Keratinocyte (primary cell): ENCODE results near the gene RPS6KA5. TPM values are rescaled to one million over a fixed set of nuclear protein-coding genes. Genes with fewer than 3 reads are reported as not detected.

Source experiments
- DNase-seq: peaks from one replicate; pipeline ENCODE4 v3.0.0-alpha.2; 2011; ENCODE audit warnings: low read depth, missing footprints, low spot score
- FAIRE-seq: peaks from 2 replicates; lab custom pipeline; 2011; peaks lifted over from hg19 to GRCh38; lab: Jason Lieb, UNC
- H2AFZ ChIP-seq: 2 replicates; pipeline ENCODE4 v1.6.0; 2012; ENCODE audit warnings: low read length, control low read depth, inconsistent platforms; ENCODE audit not compliant: control insufficient read depth
- H3K27ac ChIP-seq: 2 replicates; pipeline ENCODE4 v1.5.1; 2011; ENCODE audit warnings: low read length; ENCODE audit not compliant: control insufficient read depth, insufficient read depth
- H3K27me3 ChIP-seq: 3 replicates; pipeline ENCODE4 v1.6.0; 2011; ENCODE audit warnings: low read length; ENCODE audit not compliant: control insufficient read depth, insufficient read depth; ENCODE audit errors: extremely low read depth
- H3K36me3 ChIP-seq, 2 experiments: 2 replicates in 1 of 2; 3 replicates in 1 of 2; pipeline ENCODE4 v1.5.1; 2011; ENCODE audit warnings: low read length in 2 of 2, mild to moderate bottlenecking in 1 of 2; ENCODE audit not compliant: control insufficient read depth in 2 of 2, insufficient read depth in 2 of 2; ENCODE audit errors: extremely low read depth in 1 of 2
- H3K4me1 ChIP-seq: 3 replicates; pipeline ENCODE4 v1.5.1; 2011; ENCODE audit warnings: low read length; ENCODE audit not compliant: control insufficient read depth, insufficient read depth; ENCODE audit errors: extremely low read depth
- H3K4me2 ChIP-seq: 3 replicates; pipeline ENCODE4 v1.6.0; 2011; ENCODE audit warnings: low read depth, low read length; ENCODE audit not compliant: control insufficient read depth, insufficient read depth; ENCODE audit errors: extremely low read depth
- H3K4me3 ChIP-seq, 3 experiments: fragments of 200-600 bp in 1 of 3; sonication (generic) in 1 of 3; 2 replicates in 2 of 3; 3 replicates in 1 of 3; pipeline ENCODE4 v1.5.1; 2011 to 2016; ENCODE audit warnings: low read length in 3 of 3, mild to moderate bottlenecking in 3 of 3, control low read depth in 2 of 3, inconsistent platforms in 1 of 3, low read depth in 1 of 3, mixed read lengths in 1 of 3, mixed run types in 1 of 3, moderate library complexity in 1 of 3; ENCODE audit not compliant: control insufficient read depth in 2 of 3, insufficient read depth in 2 of 3; ENCODE audit errors: extremely low read depth in 1 of 3
- H3K79me2 ChIP-seq: 2 replicates; pipeline ENCODE4 v1.6.0; 2012; ENCODE audit warnings: low read length; ENCODE audit not compliant: control insufficient read depth, insufficient read depth
- H3K9ac ChIP-seq: 3 replicates; pipeline ENCODE4 v1.6.0; 2011; ENCODE audit warnings: low read length; ENCODE audit not compliant: control insufficient read depth, insufficient read depth; ENCODE audit errors: extremely low read depth
- H3K9me1 ChIP-seq: 3 replicates; pipeline ENCODE4 v1.6.0; 2011; ENCODE audit warnings: low read length; ENCODE audit not compliant: control insufficient read depth, insufficient read depth; ENCODE audit errors: extremely low read depth
- H3K9me3 ChIP-seq: 2 replicates; pipeline ENCODE4 v1.5.1; 2012; ENCODE audit warnings: low read depth, low read length; ENCODE audit not compliant: control insufficient read depth
- H4K20me1 ChIP-seq: 3 replicates; pipeline ENCODE4 v1.6.0; 2011; ENCODE audit warnings: low read length; ENCODE audit not compliant: control insufficient read depth, insufficient read depth; ENCODE audit errors: extremely low read depth
- EZH2 ChIP-seq: IDR thresholded peaks from one replicate; pipeline ENCODE4 v1.6.1; 2012; ENCODE audit warnings: inconsistent platforms, mild to moderate bottlenecking, low read length, moderate library complexity
- dilution Hi-C: fragments of 300-500 bp; cut with MboI; formaldehyde crosslinking; loops from one replicate; pipeline ENCODE4 v1.7.0; 2020; ENCODE audit warnings: low sequenced_read_pairs; ENCODE audit not compliant: extremely low pct_ligation_motif_present
- polyA plus RNA-seq, 5 experiments: library from polyadenylated mRNA; depleted of rRNA in 3 of 5; stranded (reverse) in 3 of 5; stranded (forward) in 1 of 5; unstranded in 1 of 5; fragments of >200 nt; gene quantifications; 1 replicate in 1 of 5; 2 replicates in 3 of 5; 3 replicates in 1 of 5; pipeline versions ENCODE4 v1.2.1 to v1.2.3, GENCODE V29; 2011 to 2012; ENCODE audit warnings: missing spikeins in 2 of 5, low read depth in 1 of 5, low replicate concordance in 1 of 5
- TF ChIP-seq, protein P1 (sequence below), 3 experiments: IDR thresholded peaks in 1 of 3; conservative IDR thresholded peaks in 1 of 3; optimal IDR thresholded peaks in 1 of 3; 2 replicates in 2 of 3; 3 replicates in 1 of 3; pipeline versions ENCODE3 to v1.5.1; 2011; ENCODE audit warnings: low read length in 3 of 3, mild to moderate bottlenecking in 3 of 3, moderate library complexity in 2 of 3, control low read depth in 1 of 3, inconsistent platforms in 1 of 3; ENCODE audit not compliant: insufficient read depth in 2 of 3; ENCODE audit errors: extremely low read depth in 1 of 3

Gene RPS6KA5
- polyA plus RNA-seq, 1 donor (not counting 4 experiments of a cell fraction or from before 2014, with no cell fraction given) = 2.9 TPM

DNA sequence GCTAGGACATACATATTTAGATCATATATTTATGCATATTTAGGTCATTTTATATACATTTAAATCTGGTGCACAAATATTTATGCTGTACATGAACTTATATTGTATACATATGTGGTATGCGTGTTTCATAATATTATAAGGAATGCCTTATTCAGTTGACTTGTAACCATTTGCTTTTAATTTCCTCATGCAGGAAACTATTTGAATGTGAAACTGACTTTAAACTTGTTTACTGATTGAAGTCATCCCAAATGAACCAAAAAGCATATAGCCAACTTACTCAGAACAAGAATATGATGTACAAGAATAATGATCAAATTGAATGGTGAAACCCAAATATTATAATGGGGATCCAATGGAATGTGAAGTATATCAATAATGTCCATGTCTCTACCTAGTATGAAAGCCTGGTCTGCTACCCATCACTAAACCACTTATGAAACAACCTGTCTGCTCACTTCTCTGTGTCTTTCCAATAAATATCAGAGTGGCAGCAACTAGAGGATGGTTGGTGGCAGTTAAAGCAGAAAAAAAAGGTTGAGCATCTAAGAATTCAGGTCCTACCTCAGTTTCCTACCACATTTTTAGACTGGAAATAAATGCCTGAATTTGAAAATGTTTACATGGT lies 38.3 kb downstream of the RPS6KA5 start:
- H3K4me1 ChIP-seq = peaks cover 10% of the 10 kb centered on the region

DNA sequence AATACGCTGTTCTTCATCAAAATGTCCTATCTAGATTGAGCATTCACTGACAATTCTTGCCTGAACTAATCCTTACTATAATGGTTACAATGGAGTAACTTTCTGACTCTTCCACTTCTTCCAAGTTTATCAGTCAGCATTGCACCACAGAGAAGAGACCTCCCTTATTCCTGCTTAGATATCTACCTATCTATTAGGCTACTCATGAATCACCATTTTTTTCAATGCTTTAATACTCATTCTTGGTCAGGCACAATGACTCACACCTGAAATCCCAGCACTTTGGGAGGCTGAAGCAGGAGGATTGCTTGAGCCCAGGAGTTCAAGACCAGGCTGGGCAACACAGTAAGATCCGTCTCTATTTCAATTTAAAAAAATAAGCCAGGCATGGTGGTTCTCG lies 39.3 kb downstream of the RPS6KA5 start:
- no peak overlapping the region for H3K4me3 ChIP-seq
- no peaks in the 10 kb centered on the region for H3K9me1 ChIP-seq
- DNase-seq (no peak), FAIRE-seq (peak; percentile 57)
- H3K27me3 ChIP-seq = no peaks in the 10 kb centered on the region
- peaks cover 10% of the 10 kb centered on the region for H3K4me1 ChIP-seq
- H3K27ac ChIP-seq = no peak overlapping the region
- H4K20me1 ChIP-seq = no peaks in the 10 kb centered on the region
- no peaks in the 10 kb centered on the region for H3K9me3 ChIP-seq
- H3K79me2 ChIP-seq = no peaks in the 10 kb centered on the region
- dilution Hi-C loops = no loop called here
- TF ChIP-seq, protein P1, sequence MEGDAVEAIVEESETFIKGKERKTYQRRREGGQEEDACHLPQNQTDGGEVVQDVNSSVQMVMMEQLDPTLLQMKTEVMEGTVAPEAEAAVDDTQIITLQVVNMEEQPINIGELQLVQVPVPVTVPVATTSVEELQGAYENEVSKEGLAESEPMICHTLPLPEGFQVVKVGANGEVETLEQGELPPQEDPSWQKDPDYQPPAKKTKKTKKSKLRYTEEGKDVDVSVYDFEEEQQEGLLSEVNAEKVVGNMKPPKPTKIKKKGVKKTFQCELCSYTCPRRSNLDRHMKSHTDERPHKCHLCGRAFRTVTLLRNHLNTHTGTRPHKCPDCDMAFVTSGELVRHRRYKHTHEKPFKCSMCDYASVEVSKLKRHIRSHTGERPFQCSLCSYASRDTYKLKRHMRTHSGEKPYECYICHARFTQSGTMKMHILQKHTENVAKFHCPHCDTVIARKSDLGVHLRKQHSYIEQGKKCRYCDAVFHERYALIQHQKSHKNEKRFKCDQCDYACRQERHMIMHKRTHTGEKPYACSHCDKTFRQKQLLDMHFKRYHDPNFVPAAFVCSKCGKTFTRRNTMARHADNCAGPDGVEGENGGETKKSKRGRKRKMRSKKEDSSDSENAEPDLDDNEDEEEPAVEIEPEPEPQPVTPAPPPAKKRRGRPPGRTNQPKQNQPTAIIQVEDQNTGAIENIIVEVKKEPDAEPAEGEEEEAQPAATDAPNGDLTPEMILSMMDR (optimal IDR thresholded peaks at IDR 0.05 in 1 of 3, IDR thresholded peaks at IDR 0.05 in 1 of 3, conservative IDR thresholded peaks at IDR 0.05 in 1 of 3; ENCODE audit: extremely low read depth in 1 of 3, insufficient read depth in 2 of 3, low read length in 3 of 3) = no peak
- no peak for TF ChIP-seq EZH2
- no peak overlapping the region for H3K9ac ChIP-seq
- no peak overlapping the region for H2AFZ ChIP-seq
- no peaks in the 10 kb centered on the region for H3K36me3 ChIP-seq
- no peak overlapping the region for H3K4me2 ChIP-seq

More for the DNA sequence above, 38.3 kb downstream of the RPS6KA5 start:
- Histone ChIP-seq H3K9me1 (no peaks in the 10 kb centered on the region), H3K27ac (peak overlapping the region; percentile 61), H3K9ac (peak overlapping the region; percentile 33), H3K79me2 (no peaks in the 10 kb centered on the region), H3K27me3 (no peaks in the 10 kb centered on the region), H3K36me3 (no peaks in the 10 kb centered on the region), H3K9me3 (no peaks in the 10 kb centered on the region), H2AFZ (peak overlapping the region; percentile 78), H4K20me1 (no peaks in the 10 kb centered on the region), H3K4me2 (peak overlapping the region; percentile 79), H3K4me3 (peak overlapping the region in 2 of 3 experiments; percentile 48 to 51)
- DNase-seq (no peak), FAIRE-seq (no peak)
- TF ChIP-seq, protein P1 (optimal IDR thresholded peaks at IDR 0.05 in 1 of 3, IDR thresholded peaks at IDR 0.05 in 1 of 3, conservative IDR thresholded peaks at IDR 0.05 in 1 of 3; ENCODE audit: extremely low read depth in 1 of 3, insufficient read depth in 2 of 3, low read length in 3 of 3) = no peak
- TF ChIP-seq EZH2 = no peak
- dilution Hi-C loops = no loop called here
